Measurements from ENCODE around the gene ERICH4.

GRCh38 chr19:41411100-41411967 is 31.6 kb upstream of the ERICH4 start:
- TF ChIP-seq CTCF (conservative IDR thresholded peaks at IDR 0.05; ENCODE audit: low read length) (no peak), EZH2phosphoT487 (IDR thresholded peaks at IDR 0.05; ENCODE audit: borderline replicate concordance, low read depth, low read length) (no peak)

Data from OCI-LY7 (cell line).